ENCODE measurements around the gene RNF115.
"Not testable (repeated sequence)": the region's sequence is repeated elsewhere in the genome, so short reads cannot be mapped to it uniquely, and the experiment has no call there.

The RNF115 gene

DNA sequence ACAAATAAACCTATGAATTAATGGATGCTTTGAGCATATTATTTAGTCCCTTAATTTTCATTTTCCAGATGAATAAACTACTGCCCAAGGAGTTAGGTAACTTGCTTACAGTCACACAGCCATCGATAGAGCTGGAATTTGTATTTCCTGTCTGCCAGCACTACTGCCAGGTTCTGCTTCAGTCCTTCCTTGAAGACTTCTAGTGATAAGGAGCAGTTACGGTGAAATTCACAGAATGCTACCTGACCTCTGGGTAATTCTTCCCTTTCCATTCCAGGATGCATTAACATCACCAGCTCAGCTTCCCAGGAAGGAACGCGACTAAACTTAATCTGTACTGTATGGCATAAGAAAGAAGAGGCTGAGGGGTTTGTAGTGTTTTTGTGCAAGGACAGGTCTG lies 93.4 kb downstream of the RNF115 start:
- DNase-seq (ENCODE audit: low read depth, low spot score), result no peak

DNA sequence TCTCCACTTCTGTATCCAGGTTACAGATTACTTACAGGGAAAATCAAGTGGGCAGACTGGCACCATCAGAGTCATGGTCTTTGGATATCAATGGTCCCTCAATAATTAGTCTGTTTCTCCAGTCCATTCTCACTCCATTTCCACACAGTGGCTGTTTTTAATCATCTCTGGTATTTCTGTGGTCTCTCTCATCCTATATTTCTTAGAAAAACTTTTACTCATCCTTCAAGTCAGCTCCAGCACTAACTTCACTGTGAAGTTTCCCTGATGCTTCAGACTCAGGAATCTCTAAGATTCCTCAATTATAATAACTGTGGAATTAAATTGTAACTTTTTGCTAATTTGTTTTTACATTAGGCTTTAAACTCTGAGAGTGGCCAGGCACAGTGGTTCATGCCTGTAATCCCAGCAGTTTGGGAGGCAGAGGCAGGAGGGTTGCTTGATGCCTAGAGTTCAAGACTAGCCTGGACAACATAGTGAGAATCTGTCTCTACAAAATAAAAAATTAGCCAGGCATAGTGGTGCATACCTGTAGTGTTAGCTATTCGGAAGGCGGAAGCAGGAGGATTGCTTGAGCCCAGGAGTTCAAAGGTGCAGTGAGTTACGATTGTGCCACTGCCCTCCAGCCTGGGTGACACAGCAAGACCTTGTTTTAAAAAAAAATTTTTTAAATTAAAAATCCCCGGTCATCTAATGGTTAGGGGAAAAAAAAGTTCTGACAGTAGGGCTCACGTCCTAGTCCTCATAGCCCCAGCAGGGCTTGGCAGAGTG lies 94.0 kb downstream of the RNF115 start:
- DNase-seq (ENCODE audit: low read depth, low spot score), result no peak

DNA sequence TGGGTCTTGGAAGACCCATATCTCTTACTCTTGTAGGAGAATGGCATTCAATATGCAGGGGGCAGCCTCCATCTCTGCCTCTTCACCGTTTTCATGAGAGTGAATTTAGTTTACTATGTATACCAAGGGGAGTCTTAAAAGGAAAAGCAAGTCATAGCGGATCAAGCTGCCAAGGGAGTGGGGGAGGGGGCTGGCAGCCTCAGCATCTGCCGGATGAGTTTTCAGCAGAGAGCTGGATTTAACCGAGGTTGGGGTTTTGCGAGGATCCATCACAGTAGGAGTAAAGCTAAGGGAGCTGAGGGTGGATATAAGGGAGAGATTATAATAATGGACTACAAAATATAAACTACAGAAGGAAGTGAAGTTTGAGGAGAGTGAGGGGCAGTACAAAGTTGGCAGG lies 94.7 kb downstream of the RNF115 start:
- no peak for DNase-seq (ENCODE audit: low read depth, low spot score)

DNA sequence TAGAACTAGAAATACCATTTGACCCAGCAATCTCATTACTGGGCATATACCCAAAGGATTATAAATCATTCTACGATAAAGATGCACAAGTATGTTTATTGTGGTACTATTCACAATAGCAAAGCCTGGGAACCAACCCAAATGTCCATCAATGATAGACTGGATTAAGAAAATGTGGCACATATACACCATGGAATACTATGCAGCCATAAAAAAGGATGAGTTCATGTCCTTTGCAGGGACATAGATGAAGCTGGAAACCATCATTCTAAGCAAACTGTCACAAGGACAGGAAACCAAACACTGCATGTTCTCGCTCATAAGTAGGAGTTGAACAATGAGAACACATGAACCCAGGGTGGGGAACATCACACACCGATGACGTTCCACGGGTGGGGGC lies 97.7 kb downstream of the RNF115 start:
- not testable (repeated sequence) for DNase-seq (ENCODE audit: low read depth, low spot score)

DNA sequence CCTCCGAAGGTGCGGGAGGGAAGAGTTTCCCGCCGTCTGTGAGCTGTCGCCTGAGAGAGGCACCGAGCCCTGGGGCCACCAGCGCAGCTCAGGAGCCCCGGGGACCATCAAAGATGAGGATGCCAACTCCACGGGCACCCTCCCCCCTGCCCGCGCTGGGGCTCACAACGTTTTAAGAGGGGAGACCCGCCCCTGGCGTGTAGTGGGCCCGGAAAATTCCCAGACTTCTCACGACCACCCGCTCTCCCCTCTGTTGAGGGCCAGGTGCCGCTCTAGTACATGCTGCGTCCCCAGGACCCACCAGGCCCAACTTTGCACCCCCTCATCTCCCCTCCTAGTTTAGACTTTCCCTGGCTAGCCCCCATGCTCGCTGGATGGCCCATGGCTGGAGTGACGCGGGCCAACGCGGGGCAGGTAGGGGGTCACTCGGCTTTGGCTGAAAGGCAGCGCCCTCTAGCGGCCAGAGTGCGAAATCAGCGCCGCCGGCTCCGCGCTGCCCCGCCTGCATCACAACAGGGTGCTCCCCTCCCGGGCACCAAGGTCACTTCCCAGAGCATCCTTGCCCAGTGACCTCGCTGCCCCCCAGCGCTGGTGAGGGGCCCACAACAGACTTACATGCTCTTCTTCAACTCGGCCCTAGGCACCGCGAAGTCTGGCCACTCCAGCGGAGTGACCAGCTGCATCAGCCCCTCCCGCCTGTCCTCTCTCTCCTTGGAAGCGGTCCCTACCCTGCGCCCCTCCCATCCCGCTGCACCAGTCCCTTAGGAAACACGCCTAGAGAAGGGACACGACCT lies 102.8 kb downstream of the RNF115 start:
- DNase-seq (ENCODE audit: low read depth, low spot score), result peak; percentile 47

DNA sequence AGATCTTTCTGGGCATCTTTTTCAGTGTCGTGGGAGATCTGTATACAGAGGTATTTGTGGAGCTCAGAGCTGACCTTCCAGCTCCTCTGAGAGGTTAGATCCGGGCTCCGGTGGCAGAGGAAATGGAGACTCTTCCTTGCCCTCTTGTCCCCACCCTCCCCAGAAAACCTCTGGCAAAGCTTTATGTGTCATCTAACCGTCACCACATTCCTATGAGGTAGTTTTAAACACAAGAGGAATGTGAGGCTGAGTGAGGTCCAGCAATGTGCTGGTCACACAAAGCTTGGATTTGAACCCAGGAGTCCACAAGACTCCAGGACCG lies 103.4 kb downstream of the RNF115 start:
- no peak for DNase-seq (ENCODE audit: low read depth, low spot score)

DNA sequence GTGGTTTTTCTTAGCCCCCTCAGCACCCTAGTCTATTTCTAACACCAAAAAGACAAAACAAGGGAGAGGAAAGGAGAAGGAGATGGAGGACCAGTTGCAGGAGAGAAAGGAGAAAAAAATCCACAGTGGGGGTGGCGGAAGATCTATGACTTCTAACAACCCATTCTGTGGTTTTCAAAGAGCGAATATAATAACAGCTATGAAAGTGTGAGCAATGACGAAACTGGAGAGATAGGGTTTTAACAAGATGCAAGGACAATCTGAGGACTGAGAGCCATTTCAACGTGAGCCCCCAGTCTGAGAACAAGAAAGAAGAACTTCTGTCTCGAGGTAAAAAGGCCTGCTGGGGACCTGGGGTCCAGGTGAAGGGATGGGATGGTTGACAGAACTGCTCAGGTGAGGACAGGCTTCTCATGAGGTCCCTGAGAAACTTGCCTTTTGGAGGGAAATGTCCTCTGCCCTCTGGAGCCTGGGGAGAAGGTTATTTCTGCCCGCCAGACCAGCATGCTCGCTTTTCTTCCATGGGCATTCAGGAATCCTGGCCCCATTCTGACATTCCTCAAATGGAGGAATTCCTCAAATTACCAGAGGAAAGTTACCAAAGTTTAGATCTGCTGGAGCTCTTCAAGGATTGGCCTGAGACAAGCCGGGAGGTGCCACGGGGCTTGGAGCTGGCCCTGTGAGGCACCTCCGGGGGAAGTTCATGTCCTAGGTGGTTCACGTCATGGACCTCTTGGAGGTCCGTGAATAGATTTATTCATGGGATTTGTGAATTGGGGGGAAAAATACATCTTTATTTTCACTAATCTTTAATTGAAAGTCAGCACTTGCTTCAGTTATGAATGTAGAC lies 104.4 kb downstream of the RNF115 start, which contains the start of gene CD160:
Gene CD160 (plus strand): TSS at position 270 of the 850 bp plus-strand sequence. CDS start 8,829 bp downstream, outside the sequence.
- DNase-seq (ENCODE audit: low read depth, low spot score), result no peak

DNA sequence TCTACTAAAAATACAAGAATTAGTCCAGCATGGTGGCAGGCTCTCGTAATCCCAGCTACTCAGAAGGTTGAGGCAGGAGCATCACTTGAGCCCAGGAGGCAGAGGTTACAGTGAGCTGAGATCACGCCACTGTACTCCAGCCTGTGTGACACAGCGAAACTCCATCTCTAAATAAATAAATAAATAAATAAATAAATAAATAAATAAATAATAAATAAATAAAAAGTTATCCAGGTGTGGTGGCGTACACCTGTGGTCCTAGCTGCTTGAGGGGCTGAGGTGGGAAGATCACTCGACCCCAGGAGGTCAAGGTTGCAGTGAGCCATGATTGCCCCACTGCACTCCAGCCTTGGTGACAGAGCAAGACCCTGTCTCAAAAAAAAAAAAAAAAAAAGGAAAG lies 105.4 kb downstream of the RNF115 start:
- DNase-seq (ENCODE audit: low read depth, low spot score), result not testable (repeated sequence)

DNA sequence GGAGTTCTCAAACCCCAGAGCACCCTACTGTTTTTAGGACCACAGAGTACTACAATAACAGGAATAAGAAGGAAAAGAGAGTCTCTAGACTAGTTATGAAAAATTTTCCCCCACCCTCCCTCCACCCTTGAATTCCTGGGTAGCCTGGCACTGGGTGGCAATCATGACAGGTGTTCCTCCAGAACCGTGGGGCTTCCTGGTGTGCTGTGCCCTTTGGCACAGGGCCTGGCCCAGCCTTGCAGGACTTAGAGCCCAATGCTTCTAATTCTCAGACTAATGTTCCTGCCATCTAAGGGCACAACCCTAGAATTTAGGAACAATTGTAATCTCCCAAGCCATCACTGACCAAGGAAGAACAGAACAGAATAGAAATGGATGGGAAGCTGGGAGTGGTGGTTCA lies 106.1 kb downstream of the RNF115 start:
- DNase-seq (ENCODE audit: low read depth, low spot score), result no peak

DNA sequence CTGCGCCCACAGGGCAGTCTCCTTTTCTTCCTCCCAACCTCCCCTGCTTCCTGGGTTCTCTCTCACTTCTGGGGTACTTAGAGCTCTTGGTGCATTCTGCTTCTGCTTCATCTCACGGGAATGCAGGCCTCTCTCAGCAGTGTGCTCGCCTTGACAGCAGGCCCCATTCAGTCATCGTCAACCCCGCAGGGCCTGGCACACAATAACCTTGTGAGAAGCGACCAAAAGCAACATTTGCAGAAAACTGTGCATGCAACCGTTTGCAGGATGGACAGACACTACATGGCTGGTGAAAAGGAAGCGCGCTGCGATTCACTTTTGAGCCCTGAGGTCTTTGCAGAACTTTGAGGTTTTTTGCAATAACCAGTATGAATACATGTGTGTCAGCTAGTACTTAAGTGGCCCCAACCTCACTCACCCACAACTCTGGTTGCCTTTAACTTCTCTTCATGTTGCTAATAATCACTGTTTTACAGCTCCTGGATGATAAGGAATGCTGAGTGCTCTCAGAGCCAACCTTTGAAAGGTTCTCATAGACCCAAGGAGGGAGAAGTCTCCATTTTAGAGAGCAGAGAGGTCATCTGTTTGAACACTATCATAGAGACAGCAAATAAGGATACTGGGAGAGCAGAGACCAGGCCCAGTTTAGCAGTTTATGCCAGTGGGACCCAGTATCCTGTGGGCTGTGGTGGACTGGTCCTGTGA lies 107.1 kb downstream of the RNF115 start:
- DNase-seq (ENCODE audit: low read depth, low spot score), result peak; percentile 43

DNA sequence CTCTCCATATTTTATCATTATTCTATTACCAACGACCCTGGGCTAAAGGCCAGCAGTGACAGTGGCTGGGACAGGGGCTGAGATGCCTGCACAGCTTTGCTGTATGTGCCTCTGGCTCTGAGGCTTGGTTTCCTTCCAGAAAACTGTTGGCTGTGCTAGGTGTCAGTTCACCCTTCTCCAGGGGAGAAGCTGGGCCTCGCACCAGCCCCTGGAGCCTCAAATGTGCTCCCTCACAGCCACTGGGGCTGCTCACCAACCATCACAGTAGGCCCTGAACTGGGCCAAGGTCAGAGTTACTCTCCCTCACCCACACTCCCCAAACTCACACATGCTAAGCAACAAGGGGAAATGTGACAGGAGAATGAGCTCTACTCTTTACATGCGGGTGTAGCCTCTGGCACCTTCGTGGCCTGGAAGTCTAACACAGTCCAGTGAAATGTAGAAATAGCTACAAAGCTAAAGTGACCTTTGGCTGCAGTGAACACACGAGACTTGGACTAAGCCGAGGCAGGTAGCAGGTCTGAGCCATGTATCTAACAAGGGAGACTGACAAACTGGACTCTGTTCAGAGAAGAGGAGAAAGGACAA lies 109.3 kb downstream of the RNF115 start:
- DNase-seq (ENCODE audit: low read depth, low spot score), result no peak

DNA sequence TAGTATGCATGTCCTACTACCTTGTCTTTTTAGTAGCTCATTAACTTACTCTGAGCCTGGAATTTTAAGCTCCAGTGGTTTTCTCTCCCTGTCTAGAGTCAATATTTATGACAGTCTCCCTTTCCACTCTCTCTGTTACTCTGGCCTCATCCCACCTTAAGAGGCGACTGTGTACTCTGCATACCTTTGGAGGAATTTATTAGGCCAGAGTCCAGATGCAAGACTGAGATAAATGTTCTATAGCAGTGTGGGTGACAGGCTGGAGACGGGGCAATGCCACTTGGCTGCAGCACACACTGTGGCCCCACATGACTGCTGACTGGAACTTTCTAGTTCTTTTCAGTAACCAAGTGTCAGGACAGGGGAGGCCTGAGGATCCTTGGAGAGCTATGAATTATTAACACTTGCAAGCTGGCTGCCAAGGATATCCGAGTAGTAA lies 112.7 kb downstream of the RNF115 start:
- no peak for DNase-seq (ENCODE audit: low read depth, low spot score)

DNA sequence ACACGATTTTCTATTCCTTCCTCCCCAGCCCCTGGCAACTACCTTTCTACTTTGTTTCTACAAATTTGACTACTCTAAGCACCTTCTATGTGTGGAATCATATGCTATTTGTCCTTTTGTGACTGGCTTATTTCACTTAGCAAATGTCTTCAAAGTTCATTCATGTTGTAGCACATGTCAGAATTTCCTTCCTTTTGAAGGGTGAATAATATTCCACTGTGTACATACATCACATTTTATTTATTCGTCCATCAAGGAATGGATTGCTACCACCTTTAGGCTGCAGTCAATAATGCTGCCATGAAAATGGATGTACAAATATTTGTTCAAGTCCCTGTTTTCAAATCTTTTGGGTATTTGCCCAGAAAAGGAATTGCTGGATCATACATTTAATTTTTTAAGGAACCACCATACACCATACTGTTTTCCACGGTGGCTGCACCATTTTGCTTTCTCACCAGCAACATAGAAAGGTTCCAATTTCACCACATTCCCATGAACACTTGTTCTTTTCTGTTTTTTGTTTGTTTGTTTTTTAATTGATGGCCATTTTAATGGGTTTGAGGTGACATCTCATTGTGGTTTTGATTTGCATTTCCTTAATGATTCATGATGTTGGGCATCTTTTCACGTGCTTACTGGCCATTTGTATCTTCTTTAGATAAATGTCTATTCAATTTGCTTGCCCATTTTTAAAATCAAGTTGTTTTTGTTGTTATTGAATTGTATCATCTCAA lies 113.4 kb downstream of the RNF115 start:
- no peak for DNase-seq (ENCODE audit: low read depth, low spot score)

DNA sequence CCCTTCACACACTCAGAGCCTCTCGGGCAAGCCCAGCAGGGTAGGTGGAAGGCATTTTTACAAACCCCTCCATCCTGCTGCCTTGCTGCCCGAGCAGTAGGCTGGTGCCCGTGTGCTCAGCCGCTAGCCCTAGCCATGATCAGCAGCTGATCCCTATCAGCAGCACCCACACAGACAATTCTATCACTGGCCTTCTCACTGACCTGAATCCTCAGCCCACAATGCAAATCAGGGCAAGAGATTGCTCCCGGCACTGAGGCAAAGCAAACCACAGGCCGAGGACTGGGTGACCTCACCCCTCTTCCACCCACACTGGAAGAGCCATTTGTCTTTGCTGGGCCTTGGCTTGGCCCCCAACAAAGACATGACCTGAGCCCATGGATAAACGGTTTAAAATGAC lies 115.8 kb downstream of the RNF115 start:
- no peak for DNase-seq (ENCODE audit: low read depth, low spot score)

DNA sequence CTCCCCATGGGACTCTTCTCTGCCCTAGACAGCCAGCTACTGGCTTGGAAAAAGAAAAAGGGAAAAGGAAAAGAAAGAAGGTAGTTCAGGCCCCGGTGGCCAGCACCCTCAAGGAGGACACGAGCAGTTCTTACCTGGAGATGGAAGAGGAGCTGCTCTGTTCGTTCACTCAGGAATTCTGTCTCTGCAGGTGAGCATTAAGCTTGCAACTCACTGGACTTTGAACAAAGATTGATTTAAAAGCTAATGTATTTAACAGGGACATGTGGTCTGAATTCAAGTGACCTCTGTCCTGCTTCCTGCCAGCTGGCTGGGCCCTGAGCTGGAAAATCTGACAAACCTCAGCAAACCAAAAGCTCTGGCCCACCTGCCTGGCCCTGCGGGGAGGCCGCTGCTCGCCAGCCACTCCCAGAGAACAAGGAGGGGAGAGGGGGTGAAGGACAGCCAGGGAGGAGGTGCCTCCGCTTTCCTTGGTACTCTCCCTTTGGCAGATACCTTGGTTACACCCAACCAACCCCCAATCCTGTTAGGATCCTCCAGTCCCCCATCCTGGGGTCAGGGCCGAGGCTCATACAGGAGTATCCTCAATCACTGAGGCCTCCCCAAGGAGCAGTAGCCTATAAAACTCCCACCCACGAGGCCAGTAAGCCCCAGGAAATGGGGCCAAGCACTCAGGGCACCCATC lies 116.6 kb downstream of the RNF115 start, which contains the start of gene PDZK1:
Gene PDZK1 (minus strand): TSS at position 186 of the 685 bp plus-strand sequence. CDS start 19,347 bp downstream, outside the sequence.
- DNase-seq (ENCODE audit: low read depth, low spot score), result no peak

DNA sequence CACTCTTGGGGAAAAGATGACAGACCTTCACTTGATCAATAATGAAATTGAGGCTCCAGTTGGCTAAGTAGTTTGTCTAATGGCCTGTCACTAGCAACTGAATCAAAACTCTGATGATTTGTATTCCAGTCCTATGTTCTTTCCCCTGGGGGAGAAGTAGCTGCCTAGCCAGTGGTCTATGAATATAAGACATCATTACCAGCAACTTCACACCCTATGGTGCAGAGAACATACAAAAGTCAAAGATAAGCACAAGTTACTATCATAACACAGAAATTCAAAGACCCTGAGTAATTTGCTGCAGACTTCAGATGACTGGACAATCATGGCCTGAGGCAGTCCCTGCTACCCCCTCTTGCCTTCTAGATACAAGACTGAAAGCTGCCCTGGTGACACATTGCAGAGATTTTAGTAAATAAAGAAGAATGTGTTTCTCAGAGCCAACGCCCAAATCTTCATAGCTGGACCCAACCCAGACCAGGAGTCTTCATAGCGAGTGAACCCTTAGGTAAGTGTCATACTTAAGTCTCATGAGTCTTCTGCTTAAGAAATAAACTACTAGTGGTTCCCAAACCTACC lies 117.7 kb downstream of the RNF115 start:
- DNase-seq (ENCODE audit: low read depth, low spot score), result no peak

DNA sequence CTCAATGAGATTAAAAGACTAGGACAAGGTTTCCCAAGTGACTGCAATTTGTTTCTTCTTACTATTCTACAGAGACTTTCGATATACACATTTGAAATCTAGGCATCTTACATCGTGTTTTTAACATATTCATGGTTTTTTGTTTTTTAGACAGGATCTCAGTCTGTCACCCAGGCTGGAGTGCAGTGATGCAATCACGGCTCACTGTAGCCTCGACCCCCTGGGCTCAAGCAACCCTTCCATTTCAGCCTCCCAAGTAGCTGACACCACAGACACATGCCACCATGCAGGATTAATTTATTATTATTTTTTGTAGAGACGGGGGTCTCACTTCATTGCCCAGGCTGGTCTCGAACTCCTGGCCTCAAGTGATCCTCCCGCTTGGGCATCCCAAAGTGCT lies 118.3 kb downstream of the RNF115 start:
- DNase-seq (ENCODE audit: low read depth, low spot score), result no peak

DNA sequence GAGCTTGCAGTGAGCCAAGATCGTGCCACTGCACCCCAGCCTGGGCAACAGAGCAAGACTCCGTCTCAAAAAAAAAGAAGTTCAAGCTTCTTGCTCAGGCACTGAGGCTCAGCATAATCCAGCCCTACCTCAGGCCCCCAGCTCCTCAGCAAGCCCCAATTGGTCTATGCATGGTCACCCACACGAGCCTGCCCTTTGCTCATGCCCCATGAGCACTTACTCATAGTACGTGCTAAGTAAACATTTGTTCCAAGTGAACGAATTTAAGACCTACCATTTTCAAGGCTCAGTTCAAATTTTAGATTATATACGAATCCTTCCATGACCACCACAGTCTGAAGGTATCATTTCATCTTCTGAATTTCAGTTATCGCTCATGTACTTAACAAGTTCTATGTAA lies 121.1 kb downstream of the RNF115 start:
- DNase-seq (ENCODE audit: low read depth, low spot score), result no peak

DNA sequence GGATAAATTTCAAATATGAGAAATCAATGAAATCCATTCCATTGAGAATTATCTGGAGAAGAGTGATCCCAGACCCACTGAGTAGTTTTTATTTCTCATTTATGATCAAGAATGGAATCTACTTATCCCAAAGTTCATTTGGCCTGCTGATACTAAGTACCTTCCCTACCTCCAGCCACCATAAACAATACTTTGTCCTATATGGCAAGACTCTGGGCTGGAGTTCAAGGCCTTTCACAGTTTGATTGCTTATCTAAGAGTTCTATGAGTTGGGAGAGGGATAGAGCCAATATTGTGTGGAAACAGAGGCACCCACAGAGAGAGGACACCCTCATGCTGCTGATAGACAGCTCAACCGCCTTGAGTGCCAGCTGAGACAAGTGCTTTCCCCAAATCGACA lies 121.8 kb downstream of the RNF115 start:
- no peak for DNase-seq (ENCODE audit: low read depth, low spot score)
